ENCODE data around the gene LRRC8A. TPM values are rescaled to one million over a fixed set of nuclear protein-coding genes. Genes with fewer than 3 reads are reported as not detected.

The LRRC8A gene
- total RNA-seq, 1 experiment from 2014 or later, result 22.0 TPM

DNA sequence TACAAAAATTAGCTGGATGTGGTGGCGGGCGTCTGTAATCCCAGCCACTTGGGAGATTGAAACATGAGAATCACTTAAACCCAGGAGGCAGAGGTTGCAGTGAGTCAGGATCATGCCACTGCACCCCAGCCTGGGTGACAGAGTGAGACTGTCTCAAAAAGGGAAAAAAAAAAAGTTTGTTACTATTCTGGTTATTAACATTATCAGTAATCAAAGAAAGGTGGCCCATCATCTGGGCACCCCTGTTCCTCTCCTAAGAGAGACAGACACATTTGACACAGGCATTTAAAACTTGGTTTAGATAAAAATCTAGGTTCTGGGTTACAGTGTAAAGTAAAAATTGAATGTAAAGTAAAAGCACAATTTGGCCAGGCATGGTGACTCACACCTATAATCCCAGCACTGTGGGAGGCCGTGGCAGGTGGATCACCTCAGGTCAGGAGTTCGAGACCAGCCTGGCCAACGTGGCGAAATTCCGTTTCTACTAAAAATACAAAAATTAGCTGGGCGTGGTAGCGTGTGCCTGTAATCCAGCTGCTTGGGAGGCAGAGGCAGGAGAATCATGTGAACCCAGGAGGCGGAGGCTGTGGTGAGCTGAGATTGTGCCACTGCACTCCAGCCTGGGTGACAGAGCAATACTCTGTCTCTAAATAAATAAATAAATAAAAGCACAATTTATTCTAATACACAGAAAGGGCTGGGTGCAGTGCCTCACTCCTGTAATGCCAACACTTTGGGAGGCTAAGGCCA is 22.1 kb downstream of the LRRC8A start:
- BruUV-seq (replicated peaks), result no TSS peak
- ChIA-PET POLR2A (no interaction called here), RAD21 (ENCODE audit: low non-redundant PET in 1 of 2, low total read pairs in 2 of 2, uncharacterized antibody in 2 of 2, unreplicated experiment in 2 of 2) (no interaction called here), CTCF (no interaction called here)
- peak overlapping the region; percentile 55 for H3K4me2 ChIP-seq (ENCODE audit: low read length)
- H3K9me2 ChIP-seq (ENCODE audit: insufficient read depth), result no peaks in the 10 kb centered on the region
- intact Hi-C loops (cut with micrococcal nuclease), result no loop called here
- DNase-seq (ENCODE audit: low read depth, low spot score) (no peak), ATAC-seq (peak; percentile 46)
- no peak overlapping the region for H2AFZ ChIP-seq (ENCODE audit: low read depth, low read length, poor library complexity, severe bottlenecking)
- H3K79me2 ChIP-seq (ENCODE audit: insufficient read depth, low read length), result peaks cover 4% of the 10 kb centered on the region; the same call in 1 of the 2 replicates
- no peaks in the 10 kb centered on the region for H4K20me1 ChIP-seq (ENCODE audit: insufficient read depth)
- H3K27me3 ChIP-seq (ENCODE audit: insufficient read depth, low read length), result no peaks in the 10 kb centered on the region
- H3K27ac ChIP-seq (ENCODE audit: low read depth, low read length), result 0 out of 2 replicates have a peak overlapping the region, but pooled peaks have one; percentile 4
- peak overlapping the region; percentile 28 for H3K9ac ChIP-seq (ENCODE audit: low read length)
- peaks cover 16 to 33% of the 10 kb centered on the region in 2 experiments for H3K4me1 ChIP-seq (ENCODE audit: control insufficient read depth in 1 of 2, insufficient read depth in 2 of 2, low read length in 2 of 2)
- no peak overlapping the region for H3K4me3 ChIP-seq (replicated peaks in 1 of 2; ENCODE audit: low read depth in 1 of 2, low read length in 2 of 2)
- H3K9me3 ChIP-seq (ENCODE audit: control insufficient read depth in 1 of 2, insufficient read depth in 1 of 2, low read depth in 1 of 2, low read length in 2 of 2), result no peaks in the 10 kb centered on the region
- H3K36me3 ChIP-seq (ENCODE audit: control insufficient read depth in 1 of 2, insufficient read depth in 2 of 2, low read length in 2 of 2), result peaks cover 2 to 14% of the 10 kb centered on the region in 2 experiments; a peak in 3 of 4 replicates
- no peak for TF ChIP-seq ELF1 (IDR thresholded peaks at IDR 0.05; ENCODE audit: borderline replicate concordance, low read depth)
- TF ChIP-seq, protein P1, sequence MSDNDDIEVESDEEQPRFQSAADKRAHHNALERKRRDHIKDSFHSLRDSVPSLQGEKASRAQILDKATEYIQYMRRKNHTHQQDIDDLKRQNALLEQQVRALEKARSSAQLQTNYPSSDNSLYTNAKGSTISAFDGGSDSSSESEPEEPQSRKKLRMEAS (IDR thresholded peaks at IDR 0.05), result no peak
- no peak for TF ChIP-seq SRF (IDR thresholded peaks at IDR 0.05; ENCODE audit: low read depth)
- no peak for TF ChIP-seq EGR1 (IDR thresholded peaks at IDR 0.05; ENCODE audit: low read depth)
- no peak for TF ChIP-seq ZFX (IDR thresholded peaks at IDR 0.05)
- TF ChIP-seq JUND (IDR thresholded peaks at IDR 0.05), result peak; percentile 17; the same call in 1 of the 2 replicates
- TF ChIP-seq ATF3 (IDR thresholded peaks at IDR 0.05), result no peak

DNA sequence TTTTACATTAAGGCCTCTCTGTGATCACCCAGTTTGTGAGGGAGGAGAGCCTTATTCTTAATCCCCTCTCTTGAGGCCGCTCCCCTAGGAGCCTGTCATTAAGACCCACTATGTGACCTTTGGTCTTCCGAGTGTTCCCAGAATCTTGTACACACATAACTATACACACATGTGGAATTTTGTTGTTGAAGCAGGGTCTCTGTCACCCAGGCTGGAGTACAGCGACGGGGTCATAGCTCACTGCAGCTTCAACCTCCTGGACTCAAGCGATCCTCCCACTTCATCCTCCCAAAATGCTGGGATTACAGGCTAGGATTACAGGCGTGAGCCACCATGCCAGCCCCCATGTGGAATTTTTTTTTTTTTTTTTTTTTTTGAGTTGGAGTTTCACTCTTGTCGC is 24.0 kb downstream of the LRRC8A start:
- Histone ChIP-seq H3K9me3 (ENCODE audit: control insufficient read depth in 1 of 2, insufficient read depth in 1 of 2, low read depth in 1 of 2, low read length in 2 of 2) (no peaks in the 10 kb centered on the region), H3K4me3 (replicated peaks in 1 of 2; ENCODE audit: low read depth in 1 of 2, low read length in 2 of 2) (no peak overlapping the region), H3K36me3 (ENCODE audit: control insufficient read depth in 1 of 2, insufficient read depth in 2 of 2, low read length in 2 of 2) (peaks cover 6 to 14% of the 10 kb centered on the region in 2 experiments; a peak in 3 of 4 replicates), H4K20me1 (ENCODE audit: insufficient read depth) (no peaks in the 10 kb centered on the region), H3K27ac (ENCODE audit: low read depth, low read length) (no peak overlapping the region), H2AFZ (ENCODE audit: low read depth, low read length, poor library complexity, severe bottlenecking) (no peak overlapping the region), H3K4me1 (ENCODE audit: control insufficient read depth in 1 of 2, insufficient read depth in 2 of 2, low read length in 2 of 2) (peaks cover 16 to 30% of the 10 kb centered on the region in 2 experiments), H3K9ac (ENCODE audit: low read length) (no peak overlapping the region), H3K4me2 (ENCODE audit: low read length) (no peak overlapping the region), H3K9me2 (ENCODE audit: insufficient read depth) (no peaks in the 10 kb centered on the region), H3K27me3 (ENCODE audit: insufficient read depth, low read length) (no peaks in the 10 kb centered on the region), H3K79me2 (ENCODE audit: insufficient read depth, low read length) (peaks cover 4% of the 10 kb centered on the region; the same call in 1 of the 2 replicates)
- RAD21 ChIA-PET (ENCODE audit: low non-redundant PET in 1 of 2, low total read pairs in 2 of 2, uncharacterized antibody in 2 of 2, unreplicated experiment in 2 of 2), result no interaction called here
- POLR2A ChIA-PET, result no interaction called here
- CTCF ChIA-PET, result no interaction called here
- no peak for ATAC-seq
- DNase-seq (ENCODE audit: low read depth, low spot score), result no peak
- no peak for TF ChIP-seq JUND (IDR thresholded peaks at IDR 0.05)
- no peak for TF ChIP-seq YY1 (IDR thresholded peaks at IDR 0.05; ENCODE audit: extremely low read depth, insufficient replicate concordance, low read depth, low read length)
- TF ChIP-seq SP1 (IDR thresholded peaks at IDR 0.05; ENCODE audit: low read depth), result no peak
- no peak for TF ChIP-seq RAD21 (IDR thresholded peaks at IDR 0.05; ENCODE audit: low read depth)
- no peak for TF ChIP-seq SRF (IDR thresholded peaks at IDR 0.05; ENCODE audit: low read depth)
- TF ChIP-seq POLR2AphosphoS5 (IDR thresholded peaks at IDR 0.05; ENCODE audit: low read depth, low read length), result no peak
- TF ChIP-seq, protein P2, sequence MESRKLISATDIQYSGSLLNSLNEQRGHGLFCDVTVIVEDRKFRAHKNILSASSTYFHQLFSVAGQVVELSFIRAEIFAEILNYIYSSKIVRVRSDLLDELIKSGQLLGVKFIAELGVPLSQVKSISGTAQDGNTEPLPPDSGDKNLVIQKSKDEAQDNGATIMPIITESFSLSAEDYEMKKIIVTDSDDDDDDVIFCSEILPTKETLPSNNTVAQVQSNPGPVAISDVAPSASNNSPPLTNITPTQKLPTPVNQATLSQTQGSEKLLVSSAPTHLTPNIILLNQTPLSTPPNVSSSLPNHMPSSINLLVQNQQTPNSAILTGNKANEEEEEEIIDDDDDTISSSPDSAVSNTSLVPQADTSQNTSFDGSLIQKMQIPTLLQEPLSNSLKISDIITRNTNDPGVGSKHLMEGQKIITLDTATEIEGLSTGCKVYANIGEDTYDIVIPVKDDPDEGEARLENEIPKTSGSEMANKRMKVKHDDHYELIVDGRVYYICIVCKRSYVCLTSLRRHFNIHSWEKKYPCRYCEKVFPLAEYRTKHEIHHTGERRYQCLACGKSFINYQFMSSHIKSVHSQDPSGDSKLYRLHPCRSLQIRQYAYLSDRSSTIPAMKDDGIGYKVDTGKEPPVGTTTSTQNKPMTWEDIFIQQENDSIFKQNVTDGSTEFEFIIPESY (IDR thresholded peaks at IDR 0.05; ENCODE audit: extremely low read depth, insufficient replicate concordance, low read length), result no peak
- TF ChIP-seq EZH2phosphoT487 (IDR thresholded peaks at IDR 0.05; ENCODE audit: borderline replicate concordance), result no peak
- BruUV-seq (replicated peaks), result no TSS peak
- intact Hi-C loops (cut with micrococcal nuclease), result no loop called here
